B cell (primary cell): Measurements from ENCODE around the gene TRPM7. TPM values are rescaled to one million over a fixed set of nuclear protein-coding genes. Genes with fewer than 3 reads are reported as not detected.

Experiments
- ATAC-seq: fragments of 200-7000 bp; cut with Tn5 transposase; one replicate; pipeline ENCODE4 v1.10.0; 2021; ENCODE audit warnings: low read depth, mild to moderate bottlenecking, moderate number of reproducible peaks, moderate library complexity
- CTCF ChIA-PET: fragments of 350-600 bp; sonication (Branson Sonifier 250); formaldehyde crosslinking; loops from one replicate; lab custom pipeline; 2021; ENCODE audit warnings: antibody characterized with exemption, inconsistent platforms; lab: Charles Lee
- POLR2A ChIA-PET: fragments of 350-600 bp; sonication (Branson Sonifier 250); formaldehyde crosslinking; loops from one replicate; lab custom pipeline; 2021; ENCODE audit warnings: antibody characterized with exemption; lab: Charles Lee
- DNase-seq: peaks from one replicate; pipeline ENCODE4 v3.0.0; 2013
- H2AFZ ChIP-seq: 2 replicates; pipeline ENCODE4 v1.6.1; 2012; ENCODE audit warnings: mild to moderate bottlenecking, low read depth, low read length; ENCODE audit not compliant: insufficient read depth, poor library complexity, severe bottlenecking
- H3K27ac ChIP-seq, 2 donors: 1 replicate in 1 of 2; 2 replicates in 1 of 2; pipeline ENCODE4 v1.5.1; 2012 to 2013; ENCODE audit warnings: low read length in 2 of 2, mild to moderate bottlenecking in 2 of 2, moderate library complexity in 1 of 2
- H3K27me3 ChIP-seq, 4 experiments: fragments of 200-600 bp in 1 of 4; sonication (generic) in 1 of 4; replicated peaks in 1 of 4; 1 replicate in 2 of 4; 2 replicates in 2 of 4; pipeline versions ENCODE4 v1.6.1 to v1.7.0; 2013 to 2016; ENCODE audit warnings: low read length in 3 of 4, mild to moderate bottlenecking in 2 of 4, mixed read lengths in 1 of 4, moderate library complexity in 1 of 4; ENCODE audit not compliant: insufficient read depth in 4 of 4, control insufficient read depth in 3 of 4; ENCODE audit errors: control extremely low read depth in 1 of 4
- H3K36me3 ChIP-seq, 2 experiments: replicated peaks in 1 of 2; 1 replicate in 1 of 2; 2 replicates in 1 of 2; pipeline versions ENCODE4 v1.6.1 to v1.7.1; 2013; ENCODE audit warnings: low read length in 1 of 2; ENCODE audit not compliant: insufficient read depth in 2 of 2, control insufficient read depth in 1 of 2; ENCODE audit errors: control extremely low read depth in 1 of 2, extremely low read depth in 1 of 2
- H3K4me1 ChIP-seq, 2 donors: fragments of 200-600 bp in 1 of 2; sonication (generic) in 1 of 2; 1 replicate in 1 of 2; 2 replicates in 1 of 2; pipeline versions ENCODE4 v1.5.1 to v1.6.1; 2013 to 2017; ENCODE audit warnings: low read length in 2 of 2; ENCODE audit not compliant: control insufficient read depth in 2 of 2, insufficient read depth in 2 of 2
- H3K4me2 ChIP-seq: replicated peaks from 2 replicates; pipeline ENCODE3; 2012; ENCODE audit warnings: mild to moderate bottlenecking, low read depth, low read length; ENCODE audit not compliant: poor library complexity, severe bottlenecking
- H3K4me3 ChIP-seq, 5 experiments: fragments of 200-600 bp in 1 of 5; sonication (generic) in 1 of 5; 1 replicate in 3 of 5; 2 replicates in 2 of 5; pipeline versions ENCODE4 v1.5.1 to v1.7.0; 2011 to 2016; ENCODE audit warnings: low read length in 4 of 5, mild to moderate bottlenecking in 4 of 5, low read depth in 2 of 5, control low read depth in 1 of 5, moderate library complexity in 1 of 5; ENCODE audit not compliant: insufficient read depth in 1 of 5; ENCODE audit errors: control extremely low read depth in 1 of 5, extremely low read depth in 1 of 5
- H3K79me2 ChIP-seq: fragments of 200-600 bp; sonication (generic); one replicate; pipeline ENCODE4 v1.6.0; 2016; ENCODE audit warnings: low read length; ENCODE audit not compliant: control insufficient read depth, insufficient read depth
- H3K9ac ChIP-seq: fragments of 200-600 bp; sonication (generic); 2 replicates; pipeline ENCODE4 v1.6.1; 2017; ENCODE audit warnings: mild to moderate bottlenecking, low read length, moderate library complexity
- H3K9me3 ChIP-seq, 3 donors: one replicate each; pipeline versions ENCODE4 v1.6.1 to v1.7.1; 2013; ENCODE audit warnings: low read length in 2 of 3; ENCODE audit not compliant: control insufficient read depth in 2 of 3, insufficient read depth in 1 of 3; ENCODE audit errors: control extremely low read depth in 1 of 3
- H4K20me1 ChIP-seq: 2 replicates; pipeline ENCODE4 v1.6.0; 2012; ENCODE audit warnings: mild to moderate bottlenecking, low read length; ENCODE audit not compliant: insufficient read depth, control insufficient read depth, poor library complexity, severe bottlenecking
- H3K27ac Mint-ChIP-seq: one replicate; pipeline ENCODE4 v1.8.0; 2021; ENCODE audit warnings: mixed read lengths
- H3K27me3 Mint-ChIP-seq: one replicate; pipeline ENCODE4 v1.8.0; 2021; ENCODE audit warnings: mixed read lengths
- H3K4me1 Mint-ChIP-seq: one replicate; pipeline ENCODE4 v1.8.0; 2021; ENCODE audit warnings: mixed read lengths
- H3K4me3 Mint-ChIP-seq: one replicate; pipeline ENCODE4 v1.8.0; 2021; ENCODE audit warnings: mixed read lengths
- H3K9me3 Mint-ChIP-seq: one replicate; pipeline ENCODE4 v1.8.0; 2022; ENCODE audit warnings: mixed read lengths; ENCODE audit not compliant: insufficient read depth
- CTCF ChIP-seq: fragments of 200-600 bp; IDR thresholded peaks from one replicate; pipeline ENCODE4 v1.8.0; 2022; ENCODE audit warnings: antibody characterized with exemption, mild to moderate bottlenecking
- EZH2 ChIP-seq: IDR thresholded peaks from 2 replicates; pipeline ENCODE4 v1.6.1; 2012; ENCODE audit warnings: borderline replicate concordance, low read depth, mild to moderate bottlenecking, moderate library complexity, low read length; ENCODE audit not compliant: insufficient read depth, poor library complexity, severe bottlenecking
- WGBS: methylation state at CpG from one replicate; pipeline ENCODE4 v1.1.5; 2013; ENCODE audit warnings: missing lambda C conversion rate; ENCODE audit not compliant: insufficient coverage; 5-methylcytosine and 5-hydroxymethylcytosine counted together
- intact Hi-C: fragments of 100-400 bp; cut with micrococcal nuclease; formaldehyde crosslinking; loops from one replicate; pipeline ENCODE4 v1.10.0; 2022
- polyA plus RNA-seq: library from polyadenylated mRNA; depleted of rRNA; stranded (reverse); fragments of >200 nt; gene quantifications from 2 replicates; pipeline ENCODE4 v1.2.3, GENCODE V29; 2012
- total RNA-seq, 2 donors: library from RNA; stranded (reverse); fragments of 120-200 nt in 1 of 2; gene quantifications; 1 replicate in 1 of 2; 2 replicates in 1 of 2; pipeline versions ENCODE4 v1.2.3 to v1.2.4, GENCODE V29; 2013 to 2022

The TRPM7 gene
- total and polyA plus RNA-seq, 2 donors (not counting 1 experiment from before 2014, with no cell fraction given), result 12.5 to 77.2 TPM

DNA sequence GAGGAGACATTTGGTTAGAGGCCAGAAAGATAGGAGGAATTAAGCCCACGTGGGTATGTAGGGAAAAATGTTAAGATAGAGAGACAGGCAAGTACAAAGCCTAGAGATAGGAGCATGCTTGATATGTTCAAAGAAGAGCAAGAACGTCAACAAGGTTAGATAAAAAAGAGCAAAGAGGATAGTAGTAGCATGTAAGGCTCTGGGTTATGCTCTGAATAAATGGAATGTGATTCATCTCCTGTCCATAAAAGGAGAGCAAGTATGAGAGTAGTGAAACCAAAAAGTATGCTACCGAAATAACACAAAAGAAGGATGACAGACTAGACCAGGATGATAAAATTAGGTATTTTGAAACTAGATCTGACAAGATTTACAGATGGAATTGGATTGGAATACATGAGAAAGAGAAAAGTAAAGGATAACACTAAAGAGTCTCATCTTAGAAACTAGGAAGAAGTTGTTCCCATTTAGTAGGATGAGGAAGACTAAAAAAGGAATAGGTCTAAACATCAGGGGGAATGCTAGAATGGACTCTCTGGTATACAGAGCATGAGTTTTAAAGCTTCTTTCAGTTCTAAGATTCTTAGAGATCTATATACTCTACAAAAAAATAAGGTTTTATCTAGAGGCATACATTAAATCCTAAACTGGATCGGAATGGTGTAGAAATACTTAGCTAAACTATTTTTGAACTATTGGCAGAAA lies 59.1 kb downstream of the TRPM7 start:
- peaks cover 13 to 46% of the 10 kb centered on the region in 2 experiments for H3K36me3 ChIP-seq
- intact Hi-C loops, result no loop called here
- no peak overlapping the region for H2AFZ ChIP-seq
- no peak overlapping the region for H3K9ac ChIP-seq
- Mint-ChIP-seq H3K27ac (no peak overlapping the region), H3K9me3 (no peaks in the 10 kb centered on the region), H3K4me3 (no peak overlapping the region), H3K27me3 (no peaks in the 10 kb centered on the region), H3K4me1 (no peaks in the 10 kb centered on the region)
- WGBS, result 82% methylated on average over 2 of the region's 4 CpGs
- no peak for ATAC-seq
- TF ChIP-seq CTCF, result no peak
- no peak for TF ChIP-seq EZH2
- ChIA-PET POLR2A (no interaction called here), CTCF (no interaction called here)
- no peaks in the 10 kb centered on the region for H3K4me1 ChIP-seq
- peaks cover 5% of the 10 kb centered on the region for H3K79me2 ChIP-seq
- H3K27ac ChIP-seq, result peak overlapping the region in 1 of 2 donors; percentile 21
- H3K4me3 ChIP-seq, result no peak overlapping the region
- no peak for DNase-seq
- H3K9me3 ChIP-seq, result no peaks in the 10 kb centered on the region
- no peaks in the 10 kb centered on the region for H4K20me1 ChIP-seq
- no peaks in the 10 kb centered on the region for H3K27me3 ChIP-seq
- H3K4me2 ChIP-seq, result no peak overlapping the region

GRCh38 chr15:50624616-50625168 lies 61.9 kb downstream of the TRPM7 start:
- Histone ChIP-seq H3K36me3 (peaks cover 6 to 41% of the 10 kb centered on the region in 2 experiments), H3K27ac (peak overlapping the region in 1 of 2 donors; percentile 19), H3K27me3 (no peaks in the 10 kb centered on the region), H3K79me2 (peaks cover 5% of the 10 kb centered on the region), H3K4me2 (no peak overlapping the region), H3K4me3 (no peak overlapping the region), H3K9me3 (no peaks in the 10 kb centered on the region), H3K9ac (no peak overlapping the region), H3K4me1 (no peaks in the 10 kb centered on the region), H2AFZ (no peak overlapping the region), H4K20me1 (no peaks in the 10 kb centered on the region)
- intact Hi-C loops, result no loop called here
- TF ChIP-seq CTCF (no peak), EZH2 (no peak)
- POLR2A ChIA-PET, result no interaction called here
- H3K4me1 Mint-ChIP-seq, result no peaks in the 10 kb centered on the region
- H3K9me3 Mint-ChIP-seq, result no peaks in the 10 kb centered on the region
- H3K27ac Mint-ChIP-seq, result no peak overlapping the region
- no CpG with 5 or more reads among the region's 1 CpG for WGBS
- no peak overlapping the region for H3K4me3 Mint-ChIP-seq
- DNase-seq (no peak), ATAC-seq (no peak)
- H3K27me3 Mint-ChIP-seq, result no peaks in the 10 kb centered on the region
- CTCF ChIA-PET, result no interaction called here
